SU-DHL-6 (cell line): ENCODE measurements around the gene MRM2.

Experiments used
- H2AFZ ChIP-seq: fragments of 200-600 bp; sonication (generic); 2 replicates; pipeline ENCODE4 v1.6.1; 2014; ENCODE audit warnings: low read depth, mild to moderate bottlenecking, moderate library complexity, mixed read lengths, antibody characterized with exemption, low read length; ENCODE audit not compliant: severe bottlenecking
- H3F3A ChIP-seq: fragments of 200-600 bp; shearing (Covaris generic); 2 replicates; pipeline ENCODE4 v1.6.0; 2016; ENCODE audit warnings: antibody characterized with exemption, mild to moderate bottlenecking; ENCODE audit not compliant: insufficient read depth
- H3K27ac ChIP-seq: fragments of 200-600 bp; sonication (generic); 2 replicates; pipeline ENCODE4 v1.5.1; 2016; ENCODE audit warnings: low read depth, mild to moderate bottlenecking, low read length, moderate library complexity, mixed read lengths
- H3K27me3 ChIP-seq: fragments of 200-600 bp; sonication (generic), shearing (Covaris generic); 2 replicates; pipeline ENCODE4 v1.6.0; 2014; ENCODE audit warnings: mild to moderate bottlenecking, low read length
- H3K36me3 ChIP-seq: fragments of 200-600 bp; sonication (generic); 2 replicates; pipeline ENCODE4 v1.6.1; 2014; ENCODE audit warnings: mild to moderate bottlenecking, low read length, mixed read lengths
- H3K4me2 ChIP-seq: fragments of 300-600, 200-600 bp; shearing (Covaris generic), sonication (generic); 2 replicates; pipeline ENCODE4 v1.6.0; 2014; ENCODE audit warnings: low read length, low read depth, mild to moderate bottlenecking; ENCODE audit not compliant: poor library complexity, severe bottlenecking
- H3K4me3 ChIP-seq: fragments of 200-600 bp; sonication (generic); 2 replicates; pipeline ENCODE4 v1.5.1; 2014; ENCODE audit warnings: antibody characterized with exemption, low read length, mild to moderate bottlenecking, mixed read lengths; ENCODE audit not compliant: insufficient read depth, poor library complexity, severe bottlenecking
- H3K79me2 ChIP-seq: fragments of 200-600 bp; sonication (generic); 2 replicates; pipeline ENCODE4 v1.6.1; 2014; ENCODE audit warnings: mild to moderate bottlenecking, low read length, moderate library complexity; ENCODE audit not compliant: insufficient read depth
- H3K9ac ChIP-seq: fragments of 200-600 bp; sonication (generic); 2 replicates; pipeline ENCODE4 v1.7.0; 2014; ENCODE audit warnings: mild to moderate bottlenecking, low read length
- H3K9me2 ChIP-seq: fragments of 200-600 bp; sonication (generic); replicated peaks from 2 replicates; pipeline ENCODE4 v1.6.1; 2014; ENCODE audit warnings: low read length; ENCODE audit not compliant: insufficient read depth
- H3K9me3 ChIP-seq: fragments of 200-600 bp; sonication (generic); 2 replicates; pipeline ENCODE4 v1.6.1; 2014; ENCODE audit warnings: low read length, mixed read lengths; ENCODE audit not compliant: insufficient read depth
- H4K20me1 ChIP-seq: fragments of 200-600 bp; sonication (generic); 2 replicates; pipeline ENCODE4 v1.6.1; 2014; ENCODE audit warnings: low read depth, mild to moderate bottlenecking, antibody characterized with exemption, low read length, moderate library complexity, mixed read lengths
- CTCF ChIP-seq: fragments of 200-600 bp; sonication (generic); IDR thresholded peaks from one replicate; pipeline ENCODE4 v1.5.1; 2017; ENCODE audit warnings: antibody characterized with exemption, mild to moderate bottlenecking, low read length, moderate library complexity; ENCODE audit not compliant: insufficient read depth, poor library complexity, severe bottlenecking
- EZH2phosphoT487 ChIP-seq: fragments of 200-600 bp; sonication (generic), shearing (Covaris generic); conservative IDR thresholded peaks from 2 replicates; pipeline ENCODE4 v1.6.1; 2018; ENCODE audit warnings: mild to moderate bottlenecking, antibody characterized with exemption, low read length, moderate library complexity, mixed read lengths

MRM2 gene

DNA sequence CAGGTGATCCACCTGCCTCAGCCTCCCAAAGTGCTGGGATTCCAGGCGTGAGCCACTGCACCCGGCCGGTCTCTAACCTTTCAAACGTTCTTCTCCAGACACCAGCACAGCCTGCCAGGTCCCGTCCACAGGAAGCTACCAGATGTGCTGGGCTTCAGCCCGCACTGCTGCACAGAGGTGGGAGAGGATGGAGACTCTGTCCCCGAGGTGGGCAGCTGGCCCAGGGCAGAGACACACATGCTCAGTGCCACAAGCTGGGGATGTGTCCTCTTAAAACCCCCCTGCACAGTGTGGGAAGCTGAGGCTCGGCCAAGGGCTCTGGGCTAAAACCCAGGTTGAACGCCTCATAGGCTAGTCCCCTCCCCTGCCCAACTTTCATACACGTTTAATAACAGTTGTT is 9.4 kb upstream of the MRM2 start:
- H3K27me3 ChIP-seq, result no peaks in the 10 kb centered on the region
- H3K4me3 ChIP-seq, result no peak overlapping the region
- H3K36me3 ChIP-seq, result no peaks in the 10 kb centered on the region
- no peak overlapping the region for H2AFZ ChIP-seq
- TF ChIP-seq CTCF, result no peak
- TF ChIP-seq EZH2phosphoT487, result no peak
- H3F3A ChIP-seq, result no peaks in the 10 kb centered on the region
- no peaks in the 10 kb centered on the region for H4K20me1 ChIP-seq
- no peaks in the 10 kb centered on the region for H3K9me2 ChIP-seq
- no peak overlapping the region for H3K27ac ChIP-seq
- no peaks in the 10 kb centered on the region for H3K79me2 ChIP-seq
- no peak overlapping the region for H3K9ac ChIP-seq
- no peak overlapping the region for H3K4me2 ChIP-seq
- no peaks in the 10 kb centered on the region for H3K9me3 ChIP-seq

DNA sequence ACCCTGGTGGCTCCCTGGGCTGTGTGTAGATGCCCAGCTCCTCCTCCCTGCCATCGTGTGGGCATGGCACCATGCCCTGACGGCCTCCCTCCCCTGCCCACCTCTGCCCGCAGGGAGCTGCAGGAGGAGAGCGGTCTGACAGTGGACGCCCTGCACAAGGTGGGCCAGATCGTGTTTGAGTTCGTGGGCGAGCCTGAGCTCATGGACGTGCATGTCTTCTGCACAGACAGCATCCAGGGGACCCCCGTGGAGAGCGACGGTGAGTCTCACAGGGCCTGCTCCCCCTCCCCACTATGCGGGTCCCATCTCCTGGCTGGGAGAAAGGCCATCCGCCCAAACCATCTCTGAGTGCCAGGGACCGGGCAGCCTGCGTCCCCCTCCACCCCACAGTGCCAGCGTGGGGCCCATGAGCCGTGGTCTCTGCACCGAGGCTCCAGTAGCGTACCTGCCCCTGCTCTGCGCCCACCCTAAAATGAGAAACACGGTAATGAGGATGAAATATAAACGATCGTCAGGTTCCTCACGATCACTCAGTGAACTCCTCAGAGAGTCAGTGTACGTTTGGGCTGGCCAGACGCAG is 7.8 kb upstream of the MRM2 start:
- no peaks in the 10 kb centered on the region for H3K79me2 ChIP-seq
- H3K9ac ChIP-seq, result no peak overlapping the region
- no peaks in the 10 kb centered on the region for H3K27me3 ChIP-seq
- TF ChIP-seq EZH2phosphoT487 (no peak), CTCF (no peak)
- no peaks in the 10 kb centered on the region for H3K9me2 ChIP-seq
- no peaks in the 10 kb centered on the region for H3K36me3 ChIP-seq
- H3K4me3 ChIP-seq, result no peak overlapping the region
- H2AFZ ChIP-seq, result no peak overlapping the region
- no peaks in the 10 kb centered on the region for H4K20me1 ChIP-seq
- no peak overlapping the region for H3K27ac ChIP-seq
- no peaks in the 10 kb centered on the region for H3K9me3 ChIP-seq
- H3K4me2 ChIP-seq, result no peak overlapping the region
- no peaks in the 10 kb centered on the region for H3F3A ChIP-seq

DNA sequence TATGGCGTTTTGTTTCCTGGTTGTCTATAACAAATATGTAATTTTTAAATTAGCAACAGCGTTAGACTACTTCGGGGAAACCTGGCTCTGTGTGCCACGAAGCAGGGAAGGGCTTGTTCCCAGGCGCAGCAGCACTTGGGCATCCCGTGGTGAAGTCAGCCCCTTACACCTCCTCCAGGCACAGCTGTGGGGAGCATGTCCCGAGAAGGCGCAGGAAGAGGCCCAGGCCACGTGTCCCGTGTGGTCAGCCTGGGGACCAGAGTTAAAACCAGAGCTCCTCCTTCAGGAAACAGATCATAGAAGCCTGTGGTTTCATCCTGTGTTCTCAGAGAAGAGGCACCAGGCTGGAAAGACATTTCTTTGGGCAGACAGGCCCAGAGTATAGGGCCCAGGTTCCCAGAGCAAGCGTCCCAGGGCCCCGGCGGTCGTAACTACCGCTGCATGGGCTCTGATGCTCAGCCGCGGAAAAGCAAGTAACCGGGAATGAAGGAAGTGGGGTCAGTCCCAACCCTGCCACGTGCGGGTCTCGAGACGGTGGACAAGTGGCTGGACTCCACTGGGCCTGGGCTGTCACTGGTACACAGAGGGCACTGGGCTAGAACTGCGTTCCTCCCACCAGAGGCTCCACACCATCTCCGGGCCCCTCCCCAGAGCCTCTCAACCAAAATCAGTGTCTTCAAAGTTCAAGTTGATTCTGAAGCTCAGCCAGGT is 7.1 kb upstream of the MRM2 start:
- Histone ChIP-seq H3K4me2 (no peak overlapping the region), H3K79me2 (no peaks in the 10 kb centered on the region)
- no peak for TF ChIP-seq EZH2phosphoT487
- no peak for TF ChIP-seq CTCF

More for the DNA sequence above, 7.1 kb upstream of the MRM2 start:
- Histone ChIP-seq H2AFZ (no peak overlapping the region), H3K9ac (no peak overlapping the region), H4K20me1 (no peaks in the 10 kb centered on the region), H3F3A (no peaks in the 10 kb centered on the region), H3K27me3 (no peaks in the 10 kb centered on the region), H3K4me3 (no peak overlapping the region), H3K36me3 (no peaks in the 10 kb centered on the region), H3K27ac (no peak overlapping the region), H3K9me2 (no peaks in the 10 kb centered on the region), H3K9me3 (no peaks in the 10 kb centered on the region)
